PC-9 (cell line): ENCODE measurements around the gene SEMA3C.

ENCODE experiments used
- CTCF ChIP-seq: fragments of 200-600 bp; sonication (generic); conservative IDR thresholded peaks from 2 replicates; pipeline ENCODE4 v1.6.1; 2017; ENCODE audit warnings: mixed run types, antibody characterized with exemption, mild to moderate bottlenecking, moderate library complexity
- EZH2 ChIP-seq: fragments of 200-600 bp; sonication (generic); IDR thresholded peaks from 2 replicates; pipeline ENCODE4 v1.8.0; 2017; ENCODE audit warnings: antibody characterized with exemption, low read depth

- TF ChIP-seq CTCF (no peak), EZH2 (no peak)
Measured at GRCh38 chr7:80734011-80734410, 184.8 kb downstream of the SEMA3C start.
